ENCODE measurements around the gene RALGAPA2. TPM values are rescaled to one million over a fixed set of nuclear protein-coding genes. Genes with fewer than 3 reads are reported as not detected.

The RALGAPA2 gene
- total RNA-seq, 1 experiment from 2014 or later, result 9.8 TPM

DNA sequence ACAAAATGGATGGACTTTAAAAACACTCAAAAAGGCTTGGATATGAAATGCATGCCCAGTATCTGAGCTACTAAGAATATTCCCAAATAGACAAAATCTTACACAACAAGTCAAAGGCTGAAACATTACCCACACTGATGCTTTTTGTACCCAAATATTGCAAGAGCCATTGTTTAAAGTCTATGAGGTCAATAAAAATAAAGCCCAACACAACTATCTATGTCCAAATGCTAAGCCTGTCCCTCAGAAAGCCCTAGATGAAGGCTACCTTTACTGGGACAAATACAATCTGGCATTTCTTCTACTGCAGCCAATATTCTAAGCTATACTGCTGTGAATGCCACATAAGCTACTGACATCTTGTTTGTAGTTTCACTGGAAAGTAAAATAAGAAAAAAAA is 54.3 kb downstream of the RALGAPA2 start:
- TF ChIP-seq EZH2phosphoT487 (IDR thresholded peaks at IDR 0.05; ENCODE audit: borderline replicate concordance, low read length), result no peak
- no peaks in the 10 kb centered on the region for H4K20me1 ChIP-seq (ENCODE audit: low read length)
- no TSS peak for BruUV-seq (replicated peaks)
- no peaks in the 10 kb centered on the region for H3K79me2 ChIP-seq (ENCODE audit: low read length)
- no peak overlapping the region for H3K4me2 ChIP-seq (ENCODE audit: low read length)
- no peak for ATAC-seq
- no peak overlapping the region for H2AFZ ChIP-seq (ENCODE audit: low read length)
- H3K4me1 ChIP-seq (ENCODE audit: insufficient read depth, low read length), result no peaks in the 10 kb centered on the region
- H3K9me3 ChIP-seq (ENCODE audit: low read length), result no peaks in the 10 kb centered on the region
- no peaks in the 10 kb centered on the region for H3F3A ChIP-seq (ENCODE audit: low read length, unreplicated experiment)
- no peak overlapping the region for H3K4me3 ChIP-seq (ENCODE audit: low read length)
- DNase-seq, result no peak
- H3K36me3 ChIP-seq (ENCODE audit: low read depth, low read length), result no peaks in the 10 kb centered on the region
- ChIA-PET CTCF (interaction anchor here (0.6 kb wide), 1 partner anchor 13 kb away, joined by 5 read pairs; no protein-coding TSS in a partner anchor), POLR2A (ENCODE audit: unreplicated experiment) (no interaction called here)
- H3K9ac ChIP-seq (ENCODE audit: low read length), result no peak overlapping the region
- H3K27me3 ChIP-seq (ENCODE audit: low read length), result no peaks in the 10 kb centered on the region
- H3K9me2 ChIP-seq (replicated peaks; ENCODE audit: low read length), result no peaks in the 10 kb centered on the region
- intact Hi-C loops (cut with micrococcal nuclease), result no loop called here
- no peak overlapping the region for H3K27ac ChIP-seq (ENCODE audit: low read length)

DNA sequence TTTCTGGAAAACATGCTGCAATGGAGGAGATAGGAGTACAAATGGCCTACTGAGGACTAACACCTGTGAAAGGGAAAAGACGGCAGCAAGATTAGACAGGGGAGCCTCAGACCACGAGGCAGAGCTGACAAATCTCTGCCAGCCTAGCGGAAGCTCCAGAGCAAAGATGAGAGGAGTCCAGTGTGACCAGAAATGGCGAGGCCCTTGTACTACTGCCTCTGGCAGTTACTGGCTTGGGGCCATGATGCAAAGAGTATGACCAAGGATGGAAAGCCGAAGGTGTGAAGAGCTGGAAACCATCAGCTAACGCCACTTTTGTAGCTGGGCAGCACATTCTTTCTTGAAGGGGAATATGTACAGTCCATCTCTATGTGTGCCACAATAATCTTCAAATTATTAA is 55.4 kb downstream of the RALGAPA2 start:
- H4K20me1 ChIP-seq (ENCODE audit: low read length), result no peaks in the 10 kb centered on the region
- ChIA-PET POLR2A (ENCODE audit: unreplicated experiment) (no interaction called here), CTCF (no interaction called here)
- no peaks in the 10 kb centered on the region for H3K9me3 ChIP-seq (ENCODE audit: low read length)
- H3K79me2 ChIP-seq (ENCODE audit: low read length), result no peaks in the 10 kb centered on the region
- no peak overlapping the region for H3K4me2 ChIP-seq (ENCODE audit: low read length)
- no peaks in the 10 kb centered on the region for H3F3A ChIP-seq (ENCODE audit: low read length, unreplicated experiment)
- no peaks in the 10 kb centered on the region for H3K27me3 ChIP-seq (ENCODE audit: low read length)
- H3K36me3 ChIP-seq (ENCODE audit: low read depth, low read length), result no peaks in the 10 kb centered on the region
- no peaks in the 10 kb centered on the region for H3K9me2 ChIP-seq (replicated peaks; ENCODE audit: low read length)
- no peak overlapping the region for H3K27ac ChIP-seq (ENCODE audit: low read length)
- intact Hi-C loops (cut with micrococcal nuclease), result no loop called here
- DNase-seq (no peak), ATAC-seq (no peak)
- no peak overlapping the region for H3K9ac ChIP-seq (ENCODE audit: low read length)
- H3K4me1 ChIP-seq (ENCODE audit: insufficient read depth, low read length), result no peaks in the 10 kb centered on the region
- no peak overlapping the region for H3K4me3 ChIP-seq (ENCODE audit: low read length)
- TF ChIP-seq EZH2 (IDR thresholded peaks at IDR 0.05; ENCODE audit: low read length, unreplicated experiment) (no peak), EZH2phosphoT487 (IDR thresholded peaks at IDR 0.05; ENCODE audit: borderline replicate concordance, low read length) (no peak)
- TF ChIP-seq, protein P1, sequence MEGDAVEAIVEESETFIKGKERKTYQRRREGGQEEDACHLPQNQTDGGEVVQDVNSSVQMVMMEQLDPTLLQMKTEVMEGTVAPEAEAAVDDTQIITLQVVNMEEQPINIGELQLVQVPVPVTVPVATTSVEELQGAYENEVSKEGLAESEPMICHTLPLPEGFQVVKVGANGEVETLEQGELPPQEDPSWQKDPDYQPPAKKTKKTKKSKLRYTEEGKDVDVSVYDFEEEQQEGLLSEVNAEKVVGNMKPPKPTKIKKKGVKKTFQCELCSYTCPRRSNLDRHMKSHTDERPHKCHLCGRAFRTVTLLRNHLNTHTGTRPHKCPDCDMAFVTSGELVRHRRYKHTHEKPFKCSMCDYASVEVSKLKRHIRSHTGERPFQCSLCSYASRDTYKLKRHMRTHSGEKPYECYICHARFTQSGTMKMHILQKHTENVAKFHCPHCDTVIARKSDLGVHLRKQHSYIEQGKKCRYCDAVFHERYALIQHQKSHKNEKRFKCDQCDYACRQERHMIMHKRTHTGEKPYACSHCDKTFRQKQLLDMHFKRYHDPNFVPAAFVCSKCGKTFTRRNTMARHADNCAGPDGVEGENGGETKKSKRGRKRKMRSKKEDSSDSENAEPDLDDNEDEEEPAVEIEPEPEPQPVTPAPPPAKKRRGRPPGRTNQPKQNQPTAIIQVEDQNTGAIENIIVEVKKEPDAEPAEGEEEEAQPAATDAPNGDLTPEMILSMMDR (conservative IDR thresholded peaks at IDR 0.05; ENCODE audit: low read depth, low read length), result no peak
- no TSS peak for BruUV-seq (replicated peaks)
- H2AFZ ChIP-seq (ENCODE audit: low read length), result no peak overlapping the region

DNA sequence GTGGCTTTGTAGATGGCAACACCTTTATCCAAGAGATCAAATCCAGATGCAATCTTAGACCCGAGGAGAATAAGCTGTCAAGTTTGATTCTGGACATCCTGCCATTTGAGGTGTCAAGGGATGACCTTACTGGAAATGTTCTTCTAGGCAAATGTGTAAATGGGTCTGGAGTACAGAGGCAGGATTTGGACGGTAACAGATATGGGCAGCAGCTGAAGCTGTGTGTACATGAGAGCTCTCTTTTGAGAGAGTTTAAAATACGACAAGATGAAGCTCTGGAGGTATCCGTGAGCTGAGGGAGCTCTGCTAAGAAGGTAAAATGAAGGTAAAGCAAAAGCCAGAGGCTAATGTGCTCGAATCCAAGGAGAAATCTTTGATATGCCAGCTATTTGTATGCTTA is 56.6 kb downstream of the RALGAPA2 start:
- Histone ChIP-seq H3K4me1 (ENCODE audit: insufficient read depth, low read length) (no peaks in the 10 kb centered on the region), H3K9me3 (ENCODE audit: low read length) (no peaks in the 10 kb centered on the region), H3K36me3 (ENCODE audit: low read depth, low read length) (no peaks in the 10 kb centered on the region), H3K4me2 (ENCODE audit: low read length) (no peak overlapping the region), H3F3A (ENCODE audit: low read length, unreplicated experiment) (no peaks in the 10 kb centered on the region), H3K27ac (ENCODE audit: low read length) (no peak overlapping the region), H2AFZ (ENCODE audit: low read length) (no peak overlapping the region), H4K20me1 (ENCODE audit: low read length) (no peaks in the 10 kb centered on the region), H3K27me3 (ENCODE audit: low read length) (no peaks in the 10 kb centered on the region), H3K79me2 (ENCODE audit: low read length) (no peaks in the 10 kb centered on the region), H3K9ac (ENCODE audit: low read length) (no peak overlapping the region), H3K4me3 (ENCODE audit: low read length) (no peak overlapping the region), H3K9me2 (replicated peaks; ENCODE audit: low read length) (no peaks in the 10 kb centered on the region)
- intact Hi-C loops (cut with micrococcal nuclease), result no loop called here
- BruUV-seq (replicated peaks), result no TSS peak
- no peak for ATAC-seq
- CTCF ChIA-PET, result no interaction called here
- TF ChIP-seq, protein P1 (conservative IDR thresholded peaks at IDR 0.05; ENCODE audit: low read depth, low read length), result no peak
- TF ChIP-seq EZH2phosphoT487 (IDR thresholded peaks at IDR 0.05; ENCODE audit: borderline replicate concordance, low read length) (no peak), EZH2 (IDR thresholded peaks at IDR 0.05; ENCODE audit: low read length, unreplicated experiment) (no peak)
- no peak for DNase-seq
- POLR2A ChIA-PET (ENCODE audit: unreplicated experiment), result no interaction called here
